ENCODE measurements around the gene EYS.

Gene EYS

GRCh38 chr6:64197246-64197645 is 1509.8 kb downstream of the EYS start:
- DNase-seq: no peak

GRCh38 chr6:64186592-64186991 is 1520.4 kb downstream of the EYS start:
- no peak for DNase-seq

- no peak for DNase-seq
These were observed 1521.4 kb downstream of the EYS start for GRCh38 chr6:64185621-64186020.

GRCh38 chr6:64175296-64175695 is 1531.7 kb downstream of the EYS start:
- DNase-seq: no peak

- DNase-seq: no peak
These were observed 1536.7 kb downstream of the EYS start for GRCh38 chr6:64170316-64170715.

GRCh38 chr6:64160486-64160885 is 1546.5 kb downstream of the EYS start:
- DNase-seq: no peak

- no peak for DNase-seq
These were observed 1552.0 kb downstream of the EYS start for GRCh38 chr6:64155063-64155462.

- DNase-seq: no peak
These were observed 1560.2 kb downstream of the EYS start for GRCh38 chr6:64146876-64147275.

GRCh38 chr6:64146094-64146493 is 1560.9 kb downstream of the EYS start:
- DNase-seq: no peak

- DNase-seq: no peak
These were observed 1561.4 kb downstream of the EYS start for GRCh38 chr6:64145658-64146057.

GRCh38 chr6:64143101-64143500 is 1563.9 kb downstream of the EYS start:
- DNase-seq: no peak

GRCh38 chr6:64141680-64142079 is 1565.3 kb downstream of the EYS start:
- no peak for DNase-seq

GRCh38 chr6:64128301-64129024 is 1578.6 kb downstream of the EYS start:
- DNase-seq: no peak

- DNase-seq: no peak
These were observed 1583.0 kb downstream of the EYS start for GRCh38 chr6:64123761-64124633.

- DNase-seq: no peak
These were observed 1584.2 kb downstream of the EYS start for GRCh38 chr6:64122712-64123375.

GRCh38 chr6:64121011-64121565 is 1585.9 kb downstream of the EYS start:
- DNase-seq: no peak

- DNase-seq: no peak
These were observed 1593.3 kb downstream of the EYS start for GRCh38 chr6:64113704-64114103.

GRCh38 chr6:64104051-64104450 is 1603.0 kb downstream of the EYS start:
- DNase-seq: no peak

GRCh38 chr6:64103480-64103879 is 1603.5 kb downstream of the EYS start:
- DNase-seq: no peak

- no peak for DNase-seq
These were observed 1606.2 kb downstream of the EYS start for GRCh38 chr6:64100702-64101303.

- no peak for DNase-seq
These were observed 1616.7 kb downstream of the EYS start for GRCh38 chr6:64090352-64090751.

- DNase-seq: no peak
These were observed 1621.9 kb downstream of the EYS start for GRCh38 chr6:64085126-64085525.

GRCh38 chr6:64084185-64084663 is 1622.8 kb downstream of the EYS start:
- DNase-seq: no peak
